PFSK-1 (cell line): ENCODE results near the gene FSTL4.

Source experiments
- POLR2AphosphoS5 ChIP-seq: IDR thresholded peaks from 2 replicates; pipeline ENCODE4 v1.6.1; 2012; ENCODE audit warnings: low read depth, mild to moderate bottlenecking, control low read depth, low read length, moderate library complexity
- TF ChIP-seq, protein P1 (sequence below), 2 experiments: IDR thresholded peaks; 2 replicates each; pipeline versions ENCODE4 v1.6.1 to v1.8.0; 2011 to 2012; ENCODE audit warnings: low read depth in 2 of 2, low read length in 2 of 2, control low read depth in 1 of 2, inconsistent platforms in 1 of 2, mild to moderate bottlenecking in 1 of 2, moderate library complexity in 1 of 2; ENCODE audit not compliant: insufficient read depth in 1 of 2

DNA sequence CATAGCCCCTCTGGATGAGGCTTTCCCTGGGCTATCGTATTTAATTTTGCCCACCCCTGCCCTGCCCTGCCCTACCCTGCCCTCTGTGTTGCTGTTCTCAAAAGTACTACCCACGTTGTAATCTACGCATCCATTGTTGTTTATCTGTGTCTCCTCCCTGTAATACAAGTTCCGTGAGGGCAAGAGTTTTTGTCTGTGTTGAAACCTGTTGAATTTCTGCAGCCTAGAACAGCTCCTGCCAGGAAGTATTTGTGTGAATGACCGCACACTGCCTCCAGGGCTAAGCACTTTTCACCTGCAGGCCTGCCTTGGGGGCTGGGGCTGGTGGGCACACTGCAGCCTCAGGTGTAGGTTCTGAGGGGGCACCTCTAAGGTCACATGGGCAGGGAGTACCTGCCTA lies 315.7 kb downstream of the FSTL4 start:
- TF ChIP-seq, protein P1, sequence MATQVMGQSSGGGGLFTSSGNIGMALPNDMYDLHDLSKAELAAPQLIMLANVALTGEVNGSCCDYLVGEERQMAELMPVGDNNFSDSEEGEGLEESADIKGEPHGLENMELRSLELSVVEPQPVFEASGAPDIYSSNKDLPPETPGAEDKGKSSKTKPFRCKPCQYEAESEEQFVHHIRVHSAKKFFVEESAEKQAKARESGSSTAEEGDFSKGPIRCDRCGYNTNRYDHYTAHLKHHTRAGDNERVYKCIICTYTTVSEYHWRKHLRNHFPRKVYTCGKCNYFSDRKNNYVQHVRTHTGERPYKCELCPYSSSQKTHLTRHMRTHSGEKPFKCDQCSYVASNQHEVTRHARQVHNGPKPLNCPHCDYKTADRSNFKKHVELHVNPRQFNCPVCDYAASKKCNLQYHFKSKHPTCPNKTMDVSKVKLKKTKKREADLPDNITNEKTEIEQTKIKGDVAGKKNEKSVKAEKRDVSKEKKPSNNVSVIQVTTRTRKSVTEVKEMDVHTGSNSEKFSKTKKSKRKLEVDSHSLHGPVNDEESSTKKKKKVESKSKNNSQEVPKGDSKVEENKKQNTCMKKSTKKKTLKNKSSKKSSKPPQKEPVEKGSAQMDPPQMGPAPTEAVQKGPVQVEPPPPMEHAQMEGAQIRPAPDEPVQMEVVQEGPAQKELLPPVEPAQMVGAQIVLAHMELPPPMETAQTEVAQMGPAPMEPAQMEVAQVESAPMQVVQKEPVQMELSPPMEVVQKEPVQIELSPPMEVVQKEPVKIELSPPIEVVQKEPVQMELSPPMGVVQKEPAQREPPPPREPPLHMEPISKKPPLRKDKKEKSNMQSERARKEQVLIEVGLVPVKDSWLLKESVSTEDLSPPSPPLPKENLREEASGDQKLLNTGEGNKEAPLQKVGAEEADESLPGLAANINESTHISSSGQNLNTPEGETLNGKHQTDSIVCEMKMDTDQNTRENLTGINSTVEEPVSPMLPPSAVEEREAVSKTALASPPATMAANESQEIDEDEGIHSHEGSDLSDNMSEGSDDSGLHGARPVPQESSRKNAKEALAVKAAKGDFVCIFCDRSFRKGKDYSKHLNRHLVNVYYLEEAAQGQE (IDR thresholded peaks at IDR 0.05; ENCODE audit: insufficient read depth in 1 of 2, low read depth in 2 of 2, low read length in 2 of 2): no peak
- no peak for TF ChIP-seq POLR2AphosphoS5
